CD8-positive, alpha-beta memory T cell (primary cell): Measurements from ENCODE around the gene PALLD. TPM values are rescaled to one million over a fixed set of nuclear protein-coding genes. Genes with fewer than 3 reads are reported as not detected.
"Not testable (repeated sequence)": the region's sequence is repeated elsewhere in the genome, so short reads cannot be mapped to it uniquely, and the experiment has no call there.

ENCODE experiments used
- CTCF ChIA-PET: fragments of 350-600 bp; sonication (Branson Sonifier 250); formaldehyde crosslinking; loops from one replicate; lab custom pipeline; 2021; ENCODE audit warnings: antibody characterized with exemption; lab: Charles Lee
- POLR2A ChIA-PET: fragments of 350-600 bp; sonication (Branson Sonifier 250); formaldehyde crosslinking; loops from one replicate; lab custom pipeline; 2021; ENCODE audit warnings: antibody characterized with exemption; lab: Charles Lee
- DNase-seq, 5 donors: peaks; one replicate each; pipeline versions ENCODE4 v3.0.0 to v3.0.0-alpha.2; 2020 to 2022; ENCODE audit warnings: mixed read lengths in 1 of 5
- H3K27ac ChIP-seq: one replicate; pipeline ENCODE4 v1.7.0; 2013; ENCODE audit warnings: low read depth, mild to moderate bottlenecking, low read length, moderate library complexity
- H3K27me3 ChIP-seq: 2 replicates; pipeline ENCODE4 v1.7.0; 2013; ENCODE audit warnings: low read length, mild to moderate bottlenecking; ENCODE audit not compliant: insufficient read depth, poor library complexity, severe bottlenecking
- H3K36me3 ChIP-seq: 2 replicates; pipeline ENCODE4 v1.7.0; 2013; ENCODE audit warnings: mild to moderate bottlenecking, low read length, moderate library complexity; ENCODE audit not compliant: insufficient read depth
- H3K4me1 ChIP-seq: 2 replicates; pipeline ENCODE4 v1.7.0; 2013; ENCODE audit warnings: mild to moderate bottlenecking, low read length, moderate library complexity; ENCODE audit not compliant: insufficient read depth
- H3K4me3 ChIP-seq: 2 replicates; pipeline ENCODE4 v1.7.0; 2013; ENCODE audit warnings: mild to moderate bottlenecking, low read length
- H3K9me3 ChIP-seq: 2 replicates; pipeline ENCODE4 v1.7.0; 2013; ENCODE audit warnings: mild to moderate bottlenecking, low read length
- H3K27ac Mint-ChIP-seq, 8 donors: one replicate each; pipeline ENCODE4 v1.8.0; 2020 to 2021; ENCODE audit warnings: mixed read lengths in 8 of 8, mild to moderate bottlenecking in 6 of 8, inconsistent platforms in 3 of 8, moderate library complexity in 3 of 8
- H3K27me3 Mint-ChIP-seq, 2 donors: one replicate each; pipeline ENCODE4 v1.8.0; 2020 to 2021; ENCODE audit warnings: mixed read lengths in 2 of 2, mild to moderate bottlenecking in 1 of 2, moderate library complexity in 1 of 2
- H3K36me3 Mint-ChIP-seq, 3 donors: one replicate each; pipeline ENCODE4 v1.8.0; 2020 to 2021; ENCODE audit warnings: mixed read lengths in 3 of 3, inconsistent platforms in 1 of 3, mild to moderate bottlenecking in 1 of 3
- H3K4me1 Mint-ChIP-seq, 3 donors: one replicate each; pipeline ENCODE4 v1.8.0; 2020 to 2021; ENCODE audit warnings: mixed read lengths in 3 of 3, inconsistent platforms in 1 of 3, mild to moderate bottlenecking in 1 of 3
- H3K4me3 Mint-ChIP-seq, 7 donors: one replicate each; pipeline ENCODE4 v1.8.0; 2020 to 2021; ENCODE audit warnings: mixed read lengths in 7 of 7, mild to moderate bottlenecking in 6 of 7, moderate library complexity in 4 of 7, inconsistent platforms in 2 of 7
- H3K9me3 Mint-ChIP-seq, 5 donors: one replicate each; pipeline ENCODE4 v1.8.0; 2020 to 2022; ENCODE audit warnings: mixed read lengths in 5 of 5, mild to moderate bottlenecking in 3 of 5, moderate library complexity in 2 of 5, inconsistent platforms in 1 of 5
- polyA plus RNA-seq: library from polyadenylated mRNA; unstranded; fragments of 300-500 nt; fragmentation: Illumina TruSeq; gene quantifications from one replicate; pipeline ENCODE4 v1.2.3, GENCODE V29; 2021
- total RNA-seq, 2 experiments: library from RNA; stranded (reverse); gene quantifications; one replicate each; pipeline ENCODE4 v1.2.3, GENCODE V29; 2021

PALLD gene
- total and polyA plus RNA-seq, 3 experiments from 2014 or later: 0.35 to 0.97 (median 0.47) TPM

DNA sequence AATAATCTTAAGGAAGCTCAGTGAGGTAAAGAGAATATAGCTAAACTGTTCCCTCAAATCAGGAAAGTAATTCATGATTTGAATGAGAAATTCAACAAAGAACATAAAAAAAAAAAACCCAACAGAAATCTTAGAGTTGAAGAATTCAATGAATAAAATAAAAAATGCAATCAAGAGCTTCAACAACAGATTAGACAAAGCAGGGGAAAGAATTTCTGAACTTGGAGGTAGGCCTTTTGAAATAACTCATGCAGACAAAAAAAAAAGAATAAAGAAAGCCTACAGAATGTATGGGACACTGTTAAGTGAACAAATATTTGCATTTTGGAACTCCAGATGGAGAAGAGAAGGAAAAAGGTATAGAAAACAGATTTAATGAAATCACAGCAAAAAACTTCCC, 435.3 kb downstream of the PALLD start:
- peaks cover 0 to 6% (median 2%) of the 10 kb centered on the region in 3 donors for H3K4me1 Mint-ChIP-seq
- CTCF ChIA-PET: interaction anchor here (1.5 kb wide), 1 partner anchor 11 kb away, joined by 4 read pairs; no protein-coding TSS in a partner anchor
- no peaks in the 10 kb centered on the region for H3K36me3 ChIP-seq
- H3K27ac ChIP-seq: no peak overlapping the region
- POLR2A ChIA-PET: no interaction called here
- H3K9me3 Mint-ChIP-seq: peaks cover 18 to 47% (median 34%) of the 10 kb centered on the region in 5 donors
- peaks cover 0 to 3% of the 10 kb centered on the region in 2 donors for H3K27me3 Mint-ChIP-seq
- H3K4me3 ChIP-seq: no peak overlapping the region
- no peaks in the 10 kb centered on the region for H3K4me1 ChIP-seq
- H3K36me3 Mint-ChIP-seq: peaks cover 6 to 46% (median 12%) of the 10 kb centered on the region in 3 donors
- H3K27me3 ChIP-seq: no peaks in the 10 kb centered on the region
- no peaks in the 10 kb centered on the region for H3K9me3 ChIP-seq
- DNase-seq: no peak
- H3K4me3 Mint-ChIP-seq: no peak overlapping the region
- H3K27ac Mint-ChIP-seq: no peak overlapping the region

- H3K27ac ChIP-seq: no peak overlapping the region
- Mint-ChIP-seq H3K4me1 (peaks cover 0 to 6% (median 2%) of the 10 kb centered on the region in 3 donors), H3K4me3 (no peak overlapping the region), H3K27me3 (peaks cover 2 to 3% of the 10 kb centered on the region in 2 donors), H3K27ac (no peak overlapping the region), H3K36me3 (peaks cover 4 to 59% (median 12%) of the 10 kb centered on the region in 3 donors), H3K9me3 (peaks cover 30 to 60% (median 45%) of the 10 kb centered on the region in 5 donors)
- H3K36me3 ChIP-seq: no peaks in the 10 kb centered on the region
- H3K27me3 ChIP-seq: no peaks in the 10 kb centered on the region
- H3K4me3 ChIP-seq: no peak overlapping the region
- DNase-seq: no peak
- H3K9me3 ChIP-seq: no peaks in the 10 kb centered on the region
- ChIA-PET CTCF (no interaction called here), POLR2A (no interaction called here)
- H3K4me1 ChIP-seq: no peaks in the 10 kb centered on the region
These were observed 436.6 kb downstream of the PALLD start for GRCh38 chr4:168933423-168933822.

- H3K4me3 ChIP-seq, H3K27ac Mint-ChIP-seq, H3K4me1 Mint-ChIP-seq, DNase-seq, CTCF ChIA-PET, H3K27ac ChIP-seq, H3K4me3 Mint-ChIP-seq, H3K36me3 ChIP-seq, POLR2A ChIA-PET, H3K9me3 ChIP-seq, H3K4me1 ChIP-seq, H3K27me3 Mint-ChIP-seq, H3K27me3 ChIP-seq: not testable (repeated sequence)
- Mint-ChIP-seq H3K36me3 (peaks cover 2 to 55% (median 8%) of the 10 kb centered on the region in 3 donors), H3K9me3 (peaks cover 30 to 70% (median 40%) of the 10 kb centered on the region in 5 donors)
These were observed 440.6 kb downstream of the PALLD start for GRCh38 chr4:168937473-168937872.

DNA sequence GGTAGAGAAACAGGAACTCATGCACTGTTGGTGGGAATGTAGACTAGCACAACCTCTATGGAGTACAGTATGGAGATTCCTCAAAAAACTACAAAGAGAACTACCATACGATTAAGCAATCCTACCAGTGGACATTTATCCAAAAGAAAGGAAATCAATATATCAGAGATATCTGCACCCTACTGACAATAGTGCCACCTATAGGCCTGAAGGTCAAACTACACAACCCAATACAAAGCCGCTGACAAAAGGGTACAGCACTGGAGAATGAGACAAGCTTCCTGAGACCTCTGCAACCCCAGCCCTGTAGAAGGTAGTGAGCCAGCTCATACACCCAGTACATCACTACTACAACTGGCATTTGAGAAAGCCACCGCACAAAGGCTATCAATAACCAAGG, 446.1 kb downstream of the PALLD start:
- no peaks in the 10 kb centered on the region for H3K9me3 ChIP-seq
- Mint-ChIP-seq H3K27me3 (no peaks in the 10 kb centered on the region), H3K36me3 (peaks cover 0 to 25% (median 0%) of the 10 kb centered on the region in 3 donors), H3K27ac (no peak overlapping the region), H3K4me1 (no peaks in the 10 kb centered on the region), H3K4me3 (no peak overlapping the region), H3K9me3 (peaks cover 7 to 30% (median 19%) of the 10 kb centered on the region in 5 donors)
- POLR2A ChIA-PET: no interaction called here
- H3K27me3 ChIP-seq: no peaks in the 10 kb centered on the region
- no peaks in the 10 kb centered on the region for H3K4me1 ChIP-seq
- no peak for DNase-seq
- H3K27ac ChIP-seq: no peak overlapping the region
- H3K4me3 ChIP-seq: no peak overlapping the region
- H3K36me3 ChIP-seq: no peaks in the 10 kb centered on the region
- CTCF ChIA-PET: interaction anchor here (0.8 kb wide), 1 partner anchor 9 kb away, joined by 3 read pairs; no protein-coding TSS in a partner anchor

- H3K36me3 ChIP-seq: no peaks in the 10 kb centered on the region
- no peaks in the 10 kb centered on the region for H3K27me3 Mint-ChIP-seq
- CTCF ChIA-PET: no interaction called here
These were observed 448.4 kb downstream of the PALLD start for GRCh38 chr4:168945291-168945690.

GRCh38 chr4:168952821-168953246, 456.0 kb downstream of the PALLD start:
- H3K36me3 ChIP-seq, CTCF ChIA-PET, H3K27me3 ChIP-seq, H3K27ac Mint-ChIP-seq, H3K4me3 Mint-ChIP-seq, H3K27me3 Mint-ChIP-seq, H3K4me1 ChIP-seq, POLR2A ChIA-PET, H3K9me3 ChIP-seq, DNase-seq, H3K4me3 ChIP-seq, H3K4me1 Mint-ChIP-seq, H3K27ac ChIP-seq: not testable (repeated sequence)
- peaks cover 0 to 37% (median 11%) of the 10 kb centered on the region in 5 donors for H3K9me3 Mint-ChIP-seq
- H3K36me3 Mint-ChIP-seq: peaks cover 0 to 38% (median 3%) of the 10 kb centered on the region in 3 donors

More at GRCh38 chr4:168945291-168945690, 448.4 kb downstream of the PALLD start:
- Mint-ChIP-seq H3K9me3 (peaks cover 0 to 27% (median 6%) of the 10 kb centered on the region in 5 donors), H3K27ac (no peak overlapping the region), H3K4me1 (no peaks in the 10 kb centered on the region), H3K36me3 (peaks cover 0 to 20% (median 0%) of the 10 kb centered on the region in 3 donors), H3K4me3 (no peak overlapping the region)
- Histone ChIP-seq H3K4me3 (no peak overlapping the region), H3K4me1 (no peaks in the 10 kb centered on the region), H3K9me3 (no peaks in the 10 kb centered on the region), H3K27me3 (no peaks in the 10 kb centered on the region), H3K27ac (no peak overlapping the region)
- POLR2A ChIA-PET: no interaction called here
- DNase-seq: no peak

DNA sequence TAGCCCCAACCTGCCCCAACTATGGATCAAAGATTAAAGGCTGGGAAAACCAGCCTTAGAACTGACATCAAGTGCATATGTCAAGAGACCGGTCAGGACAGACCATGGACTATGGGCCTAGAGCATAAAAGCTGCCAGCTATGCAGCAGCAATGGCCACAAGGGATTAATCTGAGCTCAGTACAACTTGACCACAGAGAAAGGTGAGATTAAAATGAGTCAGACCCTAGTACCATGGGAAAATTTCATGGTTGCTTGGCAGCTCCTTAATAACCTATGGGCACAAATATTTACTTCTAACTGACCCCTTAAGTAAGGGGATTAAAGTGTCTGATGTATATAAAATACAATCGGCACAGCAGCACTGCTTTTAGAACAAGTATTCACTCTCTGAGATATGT, 458.8 kb downstream of the PALLD start:
- H3K27me3 Mint-ChIP-seq: peaks cover 0 to 4% of the 10 kb centered on the region in 2 donors
- H3K36me3 ChIP-seq: no peaks in the 10 kb centered on the region
- no peaks in the 10 kb centered on the region for H3K4me1 Mint-ChIP-seq
- H3K27ac Mint-ChIP-seq: no peak overlapping the region
- CTCF ChIA-PET: no interaction called here
- no peaks in the 10 kb centered on the region for H3K27me3 ChIP-seq
- H3K36me3 Mint-ChIP-seq: peaks cover 0 to 40% (median 3%) of the 10 kb centered on the region in 3 donors
- no peak overlapping the region for H3K4me3 ChIP-seq
- POLR2A ChIA-PET: no interaction called here
- no peaks in the 10 kb centered on the region for H3K9me3 ChIP-seq
- H3K4me1 ChIP-seq: no peaks in the 10 kb centered on the region
- H3K27ac ChIP-seq: no peak overlapping the region
- peaks cover 0 to 21% (median 7%) of the 10 kb centered on the region in 5 donors for H3K9me3 Mint-ChIP-seq
- no peak for DNase-seq
- H3K4me3 Mint-ChIP-seq: no peak overlapping the region

DNA sequence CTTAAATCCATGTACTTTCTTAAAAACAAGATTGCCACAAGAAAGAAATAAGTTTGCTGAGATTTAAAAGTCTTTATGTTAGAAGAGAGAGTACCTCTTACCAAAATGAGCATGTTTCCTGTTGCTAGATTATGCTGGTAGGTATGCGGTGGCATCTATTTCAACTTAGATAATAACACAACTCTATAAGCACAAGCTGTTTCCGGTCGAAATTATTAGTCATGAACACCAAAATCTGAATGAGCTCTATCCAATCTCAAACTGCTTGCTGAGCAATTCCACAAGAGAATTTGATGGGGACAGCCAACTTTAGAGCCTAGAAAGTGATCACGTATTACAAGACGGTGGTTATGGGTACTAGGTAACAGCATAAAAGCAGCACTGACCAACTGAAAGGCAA, 463.9 kb downstream of the PALLD start:
- Histone ChIP-seq H3K27ac (no peak overlapping the region), H3K27me3 (no peaks in the 10 kb centered on the region), H3K4me3 (no peak overlapping the region), H3K36me3 (no peaks in the 10 kb centered on the region), H3K9me3 (no peaks in the 10 kb centered on the region), H3K4me1 (no peaks in the 10 kb centered on the region)
- Mint-ChIP-seq H3K36me3 (peaks cover 2 to 26% (median 2%) of the 10 kb centered on the region in 3 donors), H3K27me3 (no peaks in the 10 kb centered on the region), H3K4me3 (no peak overlapping the region), H3K9me3 (peaks cover 0 to 10% (median 3%) of the 10 kb centered on the region in 5 donors), H3K4me1 (no peaks in the 10 kb centered on the region), H3K27ac (no peak overlapping the region)
- no peak for DNase-seq
- POLR2A ChIA-PET: no interaction called here
- CTCF ChIA-PET: no interaction called here
